ENCODE measurements around the gene SLC38A3. TPM values are rescaled to one million over a fixed set of nuclear protein-coding genes. Genes with fewer than 3 reads are reported as not detected.

The SLC38A3 gene
- total and polyA plus RNA-seq, 2 of the 8 experiments (the other 6 are each of a cell fraction or from before 2014, with no cell fraction given), result 1.2 to 3.7 TPM

DNA sequence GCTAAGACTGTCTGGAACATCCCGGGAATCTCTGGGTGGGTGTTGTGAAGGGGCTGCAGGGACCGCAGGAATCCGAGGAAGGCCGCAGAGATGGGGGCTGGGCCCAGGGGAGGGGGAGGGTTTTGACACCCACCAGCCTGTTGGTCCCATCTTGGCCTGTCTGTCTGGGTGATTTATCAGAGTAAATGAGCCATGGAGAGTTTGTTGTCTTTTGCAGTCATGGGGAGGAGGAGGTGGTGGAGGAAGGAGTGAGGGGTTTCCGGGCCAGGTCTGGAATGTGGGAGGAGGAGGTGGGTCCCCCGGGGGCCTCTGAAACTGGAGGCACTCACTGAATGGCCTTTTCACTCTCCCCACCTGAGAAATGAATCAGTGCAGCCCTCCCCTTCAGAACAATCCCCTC lies 38.5 kb upstream of the SLC38A3 start:
- FAIRE-seq, result no peak
- H3K9ac ChIP-seq (replicated peaks in 1 of 4; ENCODE audit: extremely low read depth in 1 of 4, low read depth in 3 of 4, low read length in 3 of 4), result no peak overlapping the region
- H2BK15ac ChIP-seq (ENCODE audit: low read length), result 0 out of 2 replicates have a peak overlapping the region, but pooled peaks have one; percentile 75
- no peak for TF ChIP-seq SP4 (IDR thresholded peaks at IDR 0.05; ENCODE audit: low read length)
- no peak for TF ChIP-seq GABPA (IDR thresholded peaks at IDR 0.05; ENCODE audit: borderline replicate concordance, insufficient read depth, low read length)
- TF ChIP-seq SRF (IDR thresholded peaks at IDR 0.05; ENCODE audit: low read depth, low read length), result no peak
- TF ChIP-seq NRF1 (IDR thresholded peaks at IDR 0.05; ENCODE audit: low read depth, low read length), result no peak
- TF ChIP-seq, protein P1, sequence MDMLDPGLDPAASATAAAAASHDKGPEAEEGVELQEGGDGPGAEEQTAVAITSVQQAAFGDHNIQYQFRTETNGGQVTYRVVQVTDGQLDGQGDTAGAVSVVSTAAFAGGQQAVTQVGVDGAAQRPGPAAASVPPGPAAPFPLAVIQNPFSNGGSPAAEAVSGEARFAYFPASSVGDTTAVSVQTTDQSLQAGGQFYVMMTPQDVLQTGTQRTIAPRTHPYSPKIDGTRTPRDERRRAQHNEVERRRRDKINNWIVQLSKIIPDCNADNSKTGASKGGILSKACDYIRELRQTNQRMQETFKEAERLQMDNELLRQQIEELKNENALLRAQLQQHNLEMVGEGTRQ (IDR thresholded peaks at IDR 0.05; ENCODE audit: low read length), result no peak
- TF ChIP-seq HDAC6 (IDR thresholded peaks at IDR 0.05; ENCODE audit: low read depth, low read length), result no peak
- TF ChIP-seq BACH1 (IDR thresholded peaks at IDR 0.05; ENCODE audit: low read length), result no peak
- H2BK5ac ChIP-seq (ENCODE audit: low read depth, low read length), result peak overlapping the region; percentile 37; the same call in 1 of the 2 replicates
- H4K8ac ChIP-seq (ENCODE audit: extremely low read depth, insufficient read depth, low read length), result no peak overlapping the region
- H3K23me2 ChIP-seq (ENCODE audit: low read depth, low read length), result no peaks in the 10 kb centered on the region
- H3K23ac ChIP-seq (ENCODE audit: insufficient read length), result no peak overlapping the region
- 0 out of 2 replicates have a peak overlapping the region, but pooled peaks have one; percentile 40 for H2BK12ac ChIP-seq (ENCODE audit: low read depth, low read length)
- peaks cover 0 to 28% (median 20%) of the 10 kb centered on the region in 4 experiments; a peak in 6 of 7 replicates for H3K4me1 ChIP-seq (replicated peaks in 1 of 4; ENCODE audit: control insufficient read depth in 3 of 4, insufficient read depth in 4 of 4, low read length in 3 of 4)
- peaks cover 30% of the 10 kb centered on the region for H3K79me1 ChIP-seq (ENCODE audit: low read depth, low read length)
- WGBS, 2 experiments (ENCODE audit: extremely low coverage in 1 of 2, insufficient coverage in 1 of 2, insufficient read length in 1 of 2, insufficient replicate concordance in 2 of 2, low coverage in 1 of 2, low lambda C conversion rate in 2 of 2, missing lambda C conversion rate in 1 of 2), result 69% methylated on average over 5 of the region's 6 CpGs; no CpG with 5 or more reads in 1 of the 2 experiments
- no peak overlapping the region for H2BK20ac ChIP-seq (ENCODE audit: low read length)
- no peak overlapping the region for H2AK5ac ChIP-seq (ENCODE audit: low read depth, low read length)
- POLR2A ChIA-PET (ENCODE audit: partially characterized antibody), result interaction anchor here (1.4 to 3.3 kb wide), 4 partner anchors 8 to 45 kb away, joined by 3 to 19 read pairs (median 9); no protein-coding TSS in a partner anchor
- H3K56ac ChIP-seq (replicated peaks; ENCODE audit: insufficient read length, low read depth, low read length), result no peak overlapping the region
- CTCF ChIA-PET (ENCODE audit: partially characterized antibody), result interaction anchor here (15.8 to 25.0 kb wide), 2 partner anchors 24 to 48 kb away, joined by 190 to 299 read pairs; partner anchors contain the start of gene GNAT1
- no peak overlapping the region for H2AFZ ChIP-seq (ENCODE audit: low read length)
- no peak overlapping the region for H3K4ac ChIP-seq (replicated peaks; ENCODE audit: insufficient read length, low read depth, low read length)
- H3K27ac ChIP-seq (ENCODE audit: low read depth, low read length), result no peak overlapping the region
- no peaks in the 10 kb centered on the region for H3K27me3 ChIP-seq (replicated peaks in 1 of 4; ENCODE audit: control insufficient read depth in 3 of 4, extremely low read depth in 1 of 4, insufficient read depth in 3 of 4, low read length in 3 of 4)
- peaks cover 6 to 10% of the 10 kb centered on the region in 2 experiments for H4K20me1 ChIP-seq (replicated peaks in 1 of 2; ENCODE audit: control insufficient read depth in 1 of 2, insufficient read depth in 2 of 2, low read length in 2 of 2)
- H3K36me3 ChIP-seq (ENCODE audit: control insufficient read depth in 2 of 4, insufficient read depth in 4 of 4, low read length in 3 of 4), result peaks cover 4 to 11% (median 7%) of the 10 kb centered on the region in 4 experiments; a peak in 3 of 8 replicates
- H3K4me3 ChIP-seq (ENCODE audit: extremely low read depth in 1 of 4, insufficient read depth in 2 of 4, low read depth in 3 of 4, low read length in 4 of 4), result no peak overlapping the region
- H3K79me2 ChIP-seq (ENCODE audit: control insufficient read depth in 1 of 2, insufficient read depth in 2 of 2, low read length in 2 of 2), result peaks cover 0 to 20% of the 10 kb centered on the region in 2 experiments; a peak in 3 of 4 replicates
- H4K91ac ChIP-seq (replicated peaks; ENCODE audit: insufficient read length, low read length), result no peak overlapping the region
- H3K4me2 ChIP-seq (ENCODE audit: insufficient read depth in 1 of 2, low read depth in 2 of 2, low read length in 2 of 2), result peak overlapping the region in 1 of 2 experiments; percentile 15; a peak in 1 of 4 replicates
- no peak overlapping the region for H4K5ac ChIP-seq (ENCODE audit: insufficient read length, low read depth, low read length)
- H3K18ac ChIP-seq (ENCODE audit: extremely low read depth, low read length), result no peak overlapping the region
- no peak overlapping the region for H2BK120ac ChIP-seq (replicated peaks; ENCODE audit: low read depth, low read length)
- DNase-seq (ENCODE audit: low read depth in 1 of 2, low spot score in 2 of 2), result no peak
- no peaks in the 10 kb centered on the region for H3K9me3 ChIP-seq (ENCODE audit: insufficient read depth in 2 of 2, low read depth in 1 of 2, low read length in 1 of 2)
- H3K14ac ChIP-seq (ENCODE audit: insufficient read length), result no peak overlapping the region

Measured in H1 (cell line).